Hypothalamus (tissue), 51 donors: ENCODE data around the gene WWC1.

Experiments used
- DNase-seq, 51 donors: peaks; one replicate each; lab custom pipeline; 2025; lab: John Stamatoyannopoulos, UW

The WWC1 gene

DNA sequence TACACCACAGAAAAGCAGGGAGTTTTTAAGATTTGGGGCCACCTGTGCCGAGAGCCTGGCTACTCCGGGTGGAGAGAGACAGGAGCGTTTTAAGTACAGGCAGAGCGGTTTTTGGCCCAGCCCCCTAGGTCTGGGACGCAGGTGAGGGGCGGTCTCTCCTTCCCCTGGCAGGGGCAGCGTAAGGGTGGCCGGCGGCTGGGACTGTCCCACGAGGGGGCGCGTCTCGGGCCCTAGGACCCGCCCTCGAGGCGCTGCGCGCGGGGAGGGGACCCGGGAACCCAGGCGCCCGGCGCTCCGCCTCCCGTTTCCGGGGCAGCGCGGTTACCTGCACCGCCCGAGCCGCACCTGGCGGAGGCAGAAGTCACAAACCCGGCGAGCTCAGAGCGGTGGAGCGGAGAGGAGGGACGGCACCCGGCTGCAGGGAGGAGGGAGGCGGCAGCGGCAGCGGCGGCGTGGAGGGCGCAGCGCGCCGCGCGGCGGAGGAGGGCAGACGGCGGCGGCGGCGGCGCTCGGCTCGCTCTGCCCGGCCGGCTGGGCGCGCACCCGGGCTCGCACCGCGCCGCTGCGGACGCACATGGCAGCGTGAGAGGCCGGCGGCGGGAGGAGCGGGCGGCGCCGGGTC lies at the start of gene WWC1:
Gene WWC1 (plus strand): TSS at position 304 of the 622 bp plus-strand sequence. CDS start 508 bp downstream, outside the sequence.
- DNase-seq: peak in 29 of 51 donors; percentile 11 to 69 (median 51)

DNA sequence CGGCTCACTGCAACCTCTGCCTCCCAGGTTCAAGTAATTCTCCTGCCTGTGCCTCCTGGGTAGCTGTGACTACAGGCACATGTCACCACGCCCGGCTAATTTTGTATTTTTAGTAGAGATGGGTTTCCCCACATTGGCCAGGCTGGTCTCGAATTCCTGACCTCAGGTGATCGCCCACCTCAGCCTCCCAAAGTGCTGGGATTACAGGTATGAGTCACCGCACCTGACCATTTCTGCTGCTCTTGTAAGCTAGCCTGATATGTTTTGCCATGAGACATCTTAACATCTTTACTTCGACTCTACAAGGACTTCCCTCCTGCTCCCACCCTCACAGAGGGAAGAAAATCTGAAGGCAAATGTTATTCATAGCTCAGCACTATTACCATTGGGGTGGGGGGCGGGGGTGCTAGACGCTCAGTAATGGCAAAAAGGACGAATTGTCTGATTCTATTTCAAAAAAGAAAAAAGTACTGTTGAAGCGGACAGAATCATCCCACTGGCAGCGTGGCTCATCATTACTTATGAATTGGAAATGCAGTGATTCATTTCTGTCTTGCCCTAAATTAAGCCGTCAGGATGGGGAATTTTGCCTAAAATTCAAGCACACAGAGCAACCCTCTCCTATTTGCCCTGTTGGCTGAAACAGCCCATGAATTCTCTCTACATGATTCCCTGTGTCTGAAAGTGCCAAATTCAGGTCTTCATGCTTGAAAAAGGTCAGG lies 46.4 kb upstream of the WWC1 start:
- DNase-seq: peak in 1 of 51 donors; percentile 35

DNA sequence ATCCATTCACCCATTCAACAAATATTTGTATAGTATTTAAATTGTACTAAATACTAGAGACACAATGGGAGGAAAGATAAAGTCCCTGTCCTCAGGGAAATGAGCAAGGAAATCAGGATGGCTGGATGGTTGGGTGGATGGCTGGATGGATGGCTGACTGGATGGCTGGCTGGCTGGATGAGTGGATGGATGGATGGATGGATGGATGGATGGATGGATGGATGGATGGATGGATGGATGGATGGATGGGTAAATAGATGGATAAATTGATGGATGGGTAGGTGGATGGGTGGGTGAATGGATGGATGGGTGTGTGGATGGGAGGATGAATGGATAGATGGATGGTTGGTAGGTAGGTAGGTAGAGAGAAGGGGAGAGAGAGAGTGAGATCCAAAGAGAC lies 41.5 kb upstream of the WWC1 start:
- no peak for DNase-seq

DNA sequence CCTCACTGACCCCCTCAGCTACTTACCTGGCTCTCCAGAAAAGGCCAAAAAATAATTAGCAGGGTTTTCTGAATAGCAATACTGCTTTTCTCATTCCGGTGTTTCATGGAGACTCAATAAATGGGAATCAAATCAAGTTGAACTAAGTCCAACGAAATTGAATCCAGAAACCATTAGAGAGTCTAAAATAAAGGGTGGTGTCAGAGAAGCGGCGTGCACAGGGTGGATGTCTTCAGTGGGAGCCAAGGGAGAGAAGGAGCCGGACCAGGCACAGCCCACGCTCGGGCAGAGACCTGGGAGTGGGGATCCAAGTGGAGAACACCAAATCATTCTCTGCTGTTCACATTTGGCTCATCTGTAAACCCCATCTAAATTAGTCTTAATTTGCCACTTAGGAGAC lies 40.2 kb upstream of the WWC1 start:
- peak in 2 of 51 donors; percentile 3 to 46 for DNase-seq

DNA sequence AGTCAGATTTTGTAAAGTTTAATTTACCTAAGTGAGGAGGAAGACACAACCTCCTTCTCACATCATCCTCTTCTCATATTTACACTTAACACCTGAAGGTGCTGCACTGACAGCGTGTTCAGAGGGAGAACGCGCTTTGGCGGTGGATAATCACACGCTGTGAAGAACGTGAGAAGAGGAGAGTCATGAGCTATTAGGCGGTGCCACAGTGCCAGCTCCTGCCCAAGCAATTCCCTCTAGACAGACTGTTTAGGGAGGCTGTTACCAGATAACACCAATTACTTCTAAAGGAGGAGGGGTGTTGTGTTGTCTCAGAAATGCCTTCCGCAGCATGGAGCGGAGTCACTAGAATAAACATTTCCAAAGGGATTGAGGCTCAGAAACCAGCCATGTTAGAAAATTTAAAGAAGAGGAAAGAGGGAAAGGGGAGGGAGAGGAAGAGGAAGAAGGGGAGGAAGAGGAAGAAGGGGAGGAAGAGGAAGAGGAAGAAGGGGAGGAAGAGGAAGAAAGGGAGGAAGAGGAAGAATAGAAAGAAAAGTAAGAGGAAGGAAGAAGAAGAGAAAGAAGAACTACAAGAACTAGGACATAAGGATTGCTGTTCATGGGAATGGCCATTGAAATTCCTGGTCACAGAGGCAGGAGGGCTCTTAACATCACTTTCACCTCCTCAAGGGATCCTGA lies 37.3 kb upstream of the WWC1 start:
- no peak for DNase-seq

DNA sequence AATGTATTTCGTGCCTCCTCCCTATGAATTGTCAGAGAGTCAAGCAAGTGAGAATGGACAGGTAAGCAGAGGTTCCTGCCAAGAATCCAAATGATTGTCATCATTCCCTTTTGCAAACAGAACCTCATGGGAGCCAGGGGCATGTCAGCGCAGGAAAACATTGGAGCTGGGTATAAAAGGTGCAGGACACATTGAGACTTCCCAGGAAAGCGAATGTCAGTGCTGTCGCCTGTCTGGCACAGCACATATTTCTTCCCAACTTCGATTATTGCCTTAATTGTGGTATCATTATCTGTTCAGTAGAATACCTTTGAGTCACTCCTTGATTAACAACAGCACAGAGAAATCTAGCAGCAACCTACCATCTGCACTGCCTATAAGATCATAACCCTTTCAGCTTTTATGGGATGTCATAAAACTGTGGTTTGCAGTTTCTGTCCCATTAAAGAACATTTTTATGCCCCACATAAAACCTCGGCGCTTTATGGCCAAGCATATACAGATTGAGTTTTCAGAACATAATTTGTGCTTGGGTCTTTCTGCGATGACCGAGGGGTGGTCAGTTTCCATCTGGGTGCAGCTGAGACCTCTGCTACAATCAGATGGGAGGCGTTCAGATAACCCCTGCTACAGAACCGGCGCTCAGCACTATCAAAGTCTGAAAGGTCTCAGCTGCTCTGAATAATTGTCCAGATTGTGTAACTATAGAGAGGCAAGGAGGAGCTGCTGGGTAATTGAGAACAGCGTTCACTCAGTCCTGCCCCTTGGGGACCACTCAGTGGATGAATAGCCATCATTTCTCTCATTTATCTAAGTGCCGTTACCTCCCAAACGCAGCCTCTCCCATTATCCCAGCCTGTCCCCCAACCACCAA lies 30.9 kb upstream of the WWC1 start:
- no peak for DNase-seq

DNA sequence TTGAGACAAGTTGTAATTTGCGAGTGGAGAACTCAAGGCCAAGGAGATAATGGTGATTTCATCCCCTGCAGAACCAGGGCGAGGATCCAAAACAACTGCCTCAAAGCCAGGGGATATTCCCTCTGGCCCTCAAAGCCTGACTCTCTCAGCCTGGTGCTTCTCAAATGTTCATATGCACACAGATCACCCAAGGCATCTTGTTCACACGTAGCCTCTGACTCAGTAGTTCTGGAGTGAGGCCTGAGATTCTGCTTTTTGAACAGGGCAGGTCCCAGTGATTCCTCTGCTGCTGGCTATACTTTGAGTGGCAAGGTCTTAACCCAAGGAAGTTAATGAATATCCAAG lies 30.2 kb upstream of the WWC1 start:
- DNase-seq: no peak

DNA sequence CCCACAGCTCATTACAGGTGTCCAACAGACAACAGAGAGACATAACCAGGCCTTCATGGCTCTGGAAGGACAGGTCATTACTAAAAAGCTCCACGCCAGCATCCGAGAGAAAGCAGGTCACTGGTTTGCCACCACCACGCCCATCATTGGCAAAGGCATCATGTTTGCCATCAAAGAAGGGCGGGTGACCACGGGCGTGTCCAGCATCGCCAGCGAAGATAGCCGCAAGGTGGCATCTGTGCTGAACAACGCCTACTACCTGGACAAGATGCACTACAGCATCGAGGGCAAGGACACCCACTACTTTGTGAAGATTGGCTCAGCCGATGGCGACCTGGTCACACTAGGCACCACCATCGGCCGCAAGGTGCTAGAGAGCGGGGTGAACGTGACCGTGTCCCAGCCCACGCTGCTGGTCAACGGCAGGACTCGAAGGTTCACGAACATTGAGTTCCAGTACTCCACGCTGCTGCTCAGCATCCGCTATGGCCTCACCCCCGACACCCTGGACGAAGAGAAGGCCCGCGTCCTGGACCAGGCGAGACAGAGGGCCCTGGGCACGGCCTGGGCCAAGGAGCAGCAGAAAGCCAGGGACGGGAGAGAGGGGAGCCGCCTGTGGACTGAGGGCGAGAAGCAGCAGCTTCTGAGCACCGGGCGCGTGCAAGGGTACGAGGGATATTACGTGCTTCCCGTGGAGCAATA lies 29.3 kb upstream of the WWC1 start:
- DNase-seq: no peak

DNA sequence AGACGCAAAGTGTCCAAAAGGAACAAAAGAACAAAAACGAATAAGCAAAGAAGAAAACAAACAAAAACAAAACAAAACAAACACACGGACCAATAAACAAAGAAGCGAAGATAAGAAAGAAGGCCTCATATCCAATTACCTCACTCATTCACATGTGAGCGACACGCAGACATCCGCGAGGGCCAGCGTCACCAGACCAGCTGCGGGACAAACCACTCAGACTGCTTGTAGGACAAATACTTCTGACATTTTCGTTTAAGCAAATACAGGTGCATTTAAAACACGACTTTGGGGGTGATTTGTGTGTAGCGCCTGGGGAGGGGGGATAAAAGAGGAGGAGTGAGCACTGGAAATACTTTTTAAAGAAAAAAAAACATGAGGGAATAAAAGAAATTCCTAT lies 28.3 kb upstream of the WWC1 start:
- DNase-seq: no peak

DNA sequence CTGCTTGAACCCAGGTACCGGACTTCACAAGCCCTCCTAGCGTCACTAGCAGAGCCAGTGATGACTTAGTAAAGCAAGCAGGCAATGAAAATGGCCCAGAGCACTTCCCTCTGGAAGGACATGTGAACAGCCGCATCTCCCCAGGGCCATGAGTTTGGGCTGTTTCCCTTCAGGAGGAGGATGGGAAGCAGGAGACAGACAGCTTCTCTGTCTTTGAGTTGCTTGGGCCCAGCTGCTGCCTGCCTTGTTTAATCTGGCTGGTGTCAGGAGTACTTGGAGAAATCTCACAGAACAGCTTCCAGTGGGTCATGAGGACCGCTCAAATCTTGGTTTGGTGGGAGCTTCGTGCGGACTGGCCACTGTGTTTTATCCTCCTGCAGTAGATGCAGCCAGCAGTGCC lies 25.4 kb upstream of the WWC1 start:
- no peak for DNase-seq

DNA sequence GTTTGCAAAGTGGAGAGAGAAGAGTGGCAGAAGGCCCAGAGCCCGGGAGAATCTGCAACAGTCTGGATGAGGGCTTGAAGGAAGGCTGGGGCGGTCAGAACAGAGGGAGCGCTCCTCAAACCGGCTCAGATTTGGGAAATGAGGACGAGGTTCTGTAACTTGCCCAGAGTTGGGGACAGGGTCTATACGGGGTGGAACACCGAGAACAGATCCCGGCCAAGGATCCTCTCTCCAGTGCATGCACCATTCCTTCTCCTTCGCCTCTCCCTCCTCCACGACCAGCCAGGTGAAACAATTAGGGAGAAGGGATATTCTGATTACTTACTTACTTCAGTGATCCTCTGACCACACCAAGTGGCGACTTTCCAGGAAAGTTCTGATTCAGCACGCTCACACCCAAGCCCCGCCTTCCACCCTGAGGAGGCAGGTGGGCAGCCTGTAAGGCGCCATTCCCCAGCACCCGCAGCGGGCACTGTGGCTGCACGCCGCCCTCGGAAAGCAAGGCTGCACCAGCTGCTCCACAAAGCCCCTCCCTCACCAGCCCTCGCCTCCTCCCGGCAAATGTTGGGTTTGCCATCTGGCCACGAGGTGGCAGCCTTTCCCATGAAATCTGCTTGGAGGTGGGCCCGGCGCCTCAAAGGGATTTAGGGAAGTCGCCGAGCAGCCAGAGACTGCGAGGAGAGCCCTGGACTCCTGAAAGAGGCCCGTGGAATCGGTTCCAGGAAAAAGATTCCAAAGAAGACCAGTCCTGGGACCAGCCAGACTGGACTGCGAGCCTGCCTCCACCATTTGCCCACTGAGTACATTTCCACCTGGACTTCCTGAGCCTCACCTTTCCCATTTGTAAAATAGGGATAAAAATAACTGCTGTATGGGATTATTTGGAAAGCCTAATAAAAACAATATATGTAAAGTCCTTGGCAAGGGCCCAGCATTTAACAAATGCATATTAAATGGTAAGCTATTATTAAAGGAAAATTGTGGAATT lies 22.2 kb upstream of the WWC1 start:
- DNase-seq: peak; percentile 22 to 89 (median 73)

DNA sequence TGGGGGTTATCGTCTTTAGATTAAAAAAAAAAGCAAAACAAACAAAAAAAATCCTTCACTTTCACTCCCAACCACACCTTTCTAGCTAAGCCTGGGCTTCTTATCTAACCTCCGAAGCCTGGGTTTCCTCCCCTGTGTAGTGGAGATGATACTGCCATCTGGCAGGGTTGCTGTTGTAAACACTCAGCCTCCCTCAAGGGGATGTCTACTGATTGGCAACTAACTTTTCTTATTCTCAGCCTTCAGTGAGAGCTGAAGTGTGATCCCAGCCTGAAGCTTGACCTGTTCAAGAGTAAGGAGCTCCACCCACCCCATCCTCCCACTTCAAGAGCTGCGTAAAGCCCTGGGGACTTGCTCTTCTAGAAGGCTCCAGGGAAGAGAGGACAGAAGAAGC lies 21.5 kb upstream of the WWC1 start:
- DNase-seq: no peak

DNA sequence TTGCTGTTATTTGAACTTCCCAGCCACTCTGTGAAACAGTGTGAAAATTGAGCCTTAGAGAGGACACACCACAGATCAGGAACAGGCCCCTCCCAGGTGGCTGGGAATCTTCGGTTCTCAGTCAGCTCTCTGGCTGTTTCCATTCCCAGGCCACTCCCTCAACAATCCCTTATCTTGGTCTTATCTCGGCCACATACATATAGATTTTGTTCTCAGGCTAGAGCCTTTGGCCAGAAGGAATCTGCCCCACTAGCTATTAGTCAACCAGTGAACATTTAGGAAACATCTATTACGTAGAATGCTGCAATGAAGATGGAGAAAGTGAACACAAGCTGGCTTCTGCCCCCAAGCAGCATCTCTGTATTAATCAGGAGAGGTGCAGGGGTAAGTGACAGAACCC lies 21.0 kb upstream of the WWC1 start:
- no peak for DNase-seq

DNA sequence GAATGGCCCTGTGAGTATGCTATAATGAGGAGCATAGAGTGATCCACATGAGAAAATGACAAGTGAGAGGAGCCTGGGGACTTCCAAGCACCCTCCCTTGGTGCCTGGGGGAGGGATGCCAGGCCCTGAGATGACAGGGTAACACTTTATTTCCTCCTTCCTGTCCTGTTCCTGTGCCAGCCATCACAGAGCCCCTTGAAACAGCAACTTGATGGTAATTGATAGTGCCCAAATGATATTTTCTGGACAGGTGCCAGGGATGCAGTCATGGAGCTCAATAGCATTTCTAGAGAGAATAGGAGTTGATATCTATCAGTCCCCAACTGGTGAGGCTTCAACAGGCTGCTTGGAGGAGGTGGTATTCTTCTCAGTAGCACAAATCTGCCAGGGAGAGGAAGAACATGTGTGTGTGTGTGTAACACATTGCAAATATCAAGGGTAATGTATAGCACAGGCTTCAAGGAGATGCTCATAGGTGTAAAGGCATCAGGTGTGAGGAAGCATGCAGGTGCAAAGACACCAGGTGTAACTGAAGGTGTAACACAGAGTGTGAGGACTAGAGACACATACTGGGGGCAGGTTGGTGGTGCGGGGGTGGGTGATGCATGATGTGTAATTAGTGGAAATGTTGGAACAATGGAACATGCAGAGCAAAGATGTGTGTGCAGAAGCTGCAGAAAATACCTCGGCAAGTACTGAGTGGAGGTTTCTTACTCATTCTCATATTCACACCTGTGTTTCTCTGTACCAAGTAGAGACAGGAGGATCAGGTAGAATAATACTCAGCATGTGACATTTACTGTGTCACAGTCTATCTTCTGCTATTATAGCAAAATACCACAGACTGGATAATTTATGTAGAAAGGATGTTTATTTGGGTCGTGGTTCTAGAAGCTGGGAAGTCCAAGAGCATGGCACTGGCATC lies 18.1 kb upstream of the WWC1 start:
- no peak for DNase-seq

DNA sequence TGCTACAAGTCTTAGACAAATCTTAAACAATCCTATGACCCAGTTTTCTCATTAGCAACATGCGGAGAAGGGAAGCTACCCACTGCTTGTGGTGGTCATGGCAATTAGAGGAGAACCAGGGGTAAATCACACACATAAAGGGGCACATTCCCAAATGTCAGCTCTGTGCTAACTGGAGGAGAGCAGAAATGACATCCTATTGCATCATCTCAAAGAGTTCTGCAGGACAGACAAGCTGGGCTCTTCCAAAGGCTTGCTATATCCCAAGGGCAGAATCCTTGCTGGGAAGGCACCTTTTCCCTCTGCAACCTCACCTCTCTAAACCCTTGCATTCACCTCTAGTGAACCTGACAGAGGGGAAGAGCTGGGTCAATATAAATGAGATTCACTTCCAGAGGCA lies 17.0 kb upstream of the WWC1 start:
- DNase-seq: no peak

DNA sequence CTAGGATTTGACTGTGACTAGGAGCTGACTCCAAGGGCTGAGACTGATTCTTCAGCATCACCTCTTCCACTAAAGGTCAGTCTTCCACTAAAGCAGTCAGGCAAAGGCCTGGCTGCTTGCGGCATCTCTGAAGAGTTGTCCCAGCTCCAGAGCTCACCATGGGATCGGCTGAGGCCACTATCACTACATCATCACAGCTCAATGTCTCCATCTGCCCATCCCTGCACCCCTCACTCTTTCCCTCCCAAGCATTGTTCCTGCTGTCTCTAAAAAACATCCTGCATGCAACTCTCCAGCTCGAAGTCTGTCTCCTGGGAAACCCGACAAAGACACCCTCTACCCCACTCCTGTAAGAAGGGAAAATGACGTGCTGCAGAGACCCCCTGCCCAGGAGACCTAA lies 15.5 kb upstream of the WWC1 start:
- no peak for DNase-seq

DNA sequence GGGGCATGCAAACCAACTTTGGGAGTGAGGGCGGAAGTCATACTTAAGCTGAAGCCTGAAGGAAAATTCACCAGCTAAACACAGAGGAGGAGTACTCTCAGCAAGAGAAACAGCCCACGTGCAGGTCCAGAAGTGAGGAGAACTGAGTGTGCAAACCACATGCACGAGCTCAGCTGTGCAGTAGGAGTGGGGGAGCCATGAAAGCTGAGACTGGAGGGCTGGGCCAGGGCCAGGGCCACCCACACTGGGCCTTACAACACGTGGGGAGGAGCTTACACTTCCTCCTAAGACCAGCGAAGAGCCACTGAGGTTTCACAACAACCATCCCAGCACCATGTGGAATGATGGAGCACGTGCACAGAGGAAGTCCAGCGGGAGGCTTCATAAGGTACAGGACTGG lies 9.3 kb upstream of the WWC1 start:
- peak in 1 of 51 donors; percentile 41 for DNase-seq

DNA sequence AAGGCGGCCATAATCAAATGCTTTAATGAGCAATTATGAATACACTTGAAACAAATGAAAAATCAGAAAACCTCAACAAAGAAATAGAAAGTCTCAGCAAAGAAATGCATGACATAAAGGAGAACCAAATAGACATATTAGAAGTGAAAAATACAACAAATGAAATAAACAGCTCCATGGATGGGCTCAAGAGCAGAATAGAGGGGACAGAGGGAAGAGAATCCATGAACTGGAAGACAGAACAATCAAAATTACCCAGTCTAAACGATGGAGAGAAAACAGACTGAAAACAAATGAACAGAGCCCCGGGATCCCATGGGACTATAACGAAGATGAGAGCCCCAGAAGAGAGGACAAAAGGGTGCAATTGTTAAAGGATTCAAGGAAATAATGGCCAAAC lies 6.6 kb upstream of the WWC1 start:
- no peak for DNase-seq
